Ascending aorta (tissue), 2 donors: ENCODE measurements around the gene OXT. TPM values are rescaled to one million over a fixed set of nuclear protein-coding genes. Genes with fewer than 3 reads are reported as not detected.

ENCODE experiments used
- DNase-seq, 2 donors: peaks; one replicate each; pipeline ENCODE4 v3.0.0-alpha.2; 2019; ENCODE audit warnings: low spot score in 2 of 2
- H3K27ac ChIP-seq, 2 donors: fragments of 200-600 bp; sonication (generic); one replicate each; pipeline ENCODE4 v1.5.1; 2016 to 2017; ENCODE audit warnings: mild to moderate bottlenecking in 1 of 2
- H3K27me3 ChIP-seq: fragments of 200-600 bp; sonication (generic); one replicate; pipeline ENCODE4 v1.5.1; 2017
- H3K36me3 ChIP-seq, 2 donors: fragments of 200-600 bp; sonication (generic); one replicate each; pipeline ENCODE4 v1.5.1; 2016
- H3K4me1 ChIP-seq, 2 donors: fragments of 200-600 bp; sonication (generic); one replicate each; pipeline ENCODE4 v1.5.1; 2016 to 2017; ENCODE audit warnings: mild to moderate bottlenecking in 1 of 2
- H3K4me3 ChIP-seq, 2 donors: fragments of 200-600 bp; sonication (generic); one replicate each; pipeline ENCODE4 v1.5.1; 2016 to 2017; ENCODE audit warnings: mild to moderate bottlenecking in 1 of 2
- H3K9me3 ChIP-seq, 2 donors: fragments of 200-600 bp; sonication (generic); one replicate each; pipeline ENCODE4 v1.5.1; 2016
- CTCF ChIP-seq, 3 experiments: fragments of 200-600 bp in 2 of 3; fragments of 450-650 bp in 1 of 3; sonication (generic) in 2 of 3; IDR thresholded peaks; one replicate each; pipeline ENCODE4 v1.5.1; 2016 to 2019; ENCODE audit warnings: antibody characterized with exemption in 3 of 3, mild to moderate bottlenecking in 1 of 3, moderate library complexity in 1 of 3
- intact Hi-C: fragments of 100-400 bp; cut with DNase I; formaldehyde crosslinking; loops from one replicate; pipeline ENCODE4 v1.15.1; 2023
- total RNA-seq: library from RNA; depleted of rRNA; stranded (reverse); fragments of >200 nt; gene quantifications from one replicate; pipeline ENCODE4 v1.1.0, GENCODE V29; 2016

OXT gene
- total RNA-seq, 1 donor from 2014 or later: not detected

GRCh38 chr20:3102575-3103368 lies 31.4 kb downstream of the OXT start:
- intact Hi-C loops: no loop called here
- H3K4me1 ChIP-seq: no peaks in the 10 kb centered on the region
- no peak for DNase-seq
- TF ChIP-seq CTCF (IDR thresholded peaks at IDR 0.05): no peak
- no peaks in the 10 kb centered on the region for H3K27me3 ChIP-seq
- H3K36me3 ChIP-seq: peaks cover 0 to 3% of the 10 kb centered on the region in 2 donors
- no peaks in the 10 kb centered on the region for H3K9me3 ChIP-seq
- H3K4me3 ChIP-seq: no peak overlapping the region
- H3K27ac ChIP-seq: no peak overlapping the region

- H3K4me1 ChIP-seq: no peaks in the 10 kb centered on the region
- peaks cover 3 to 7% of the 10 kb centered on the region in 2 donors for H3K36me3 ChIP-seq
- DNase-seq: no peak
- H3K9me3 ChIP-seq: no peaks in the 10 kb centered on the region
- H3K27me3 ChIP-seq: no peaks in the 10 kb centered on the region
- H3K27ac ChIP-seq: no peak overlapping the region
- no peak for TF ChIP-seq CTCF (IDR thresholded peaks at IDR 0.05)
- no peak overlapping the region for H3K4me3 ChIP-seq
- intact Hi-C loops: no loop called here
Observed at GRCh38 chr20:3103369-3104032, 32.1 kb downstream of the OXT start.

GRCh38 chr20:3105256-3106137 lies 34.1 kb downstream of the OXT start:
- no peaks in the 10 kb centered on the region for H3K9me3 ChIP-seq
- no peak for TF ChIP-seq CTCF (IDR thresholded peaks at IDR 0.05)
- intact Hi-C loops: no loop called here
- no peak for DNase-seq
- no peak overlapping the region for H3K27ac ChIP-seq
- H3K27me3 ChIP-seq: no peaks in the 10 kb centered on the region
- H3K36me3 ChIP-seq: peaks cover 15 to 27% of the 10 kb centered on the region in 2 donors
- no peak overlapping the region for H3K4me3 ChIP-seq
- no peaks in the 10 kb centered on the region for H3K4me1 ChIP-seq

DNA sequence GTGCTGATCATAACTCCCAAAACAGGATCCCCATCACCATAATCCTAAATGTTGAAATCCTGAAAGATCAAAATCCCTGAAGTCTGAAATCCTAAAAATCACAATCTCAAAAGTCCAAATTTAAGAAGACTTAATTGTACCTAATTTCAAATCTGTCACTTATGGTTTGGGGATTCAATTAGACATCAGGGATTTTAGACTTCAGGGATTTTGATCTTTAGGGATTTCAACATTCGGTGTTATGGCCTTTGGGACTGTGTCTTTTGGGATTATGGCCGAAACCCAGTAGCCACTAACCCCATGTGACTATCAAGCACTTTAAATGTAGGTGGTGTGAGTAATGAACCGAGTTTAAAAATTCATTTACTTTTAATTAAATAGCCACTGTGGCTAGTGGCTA lies 34.8 kb downstream of the OXT start:
- no peak for DNase-seq
- TF ChIP-seq CTCF (IDR thresholded peaks at IDR 0.05): no peak
- no peaks in the 10 kb centered on the region for H3K9me3 ChIP-seq
- no peak overlapping the region for H3K27ac ChIP-seq
- peaks cover 15 to 27% of the 10 kb centered on the region in 2 donors for H3K36me3 ChIP-seq
- intact Hi-C loops: no loop called here
- H3K27me3 ChIP-seq: no peaks in the 10 kb centered on the region
- H3K4me1 ChIP-seq: no peaks in the 10 kb centered on the region
- H3K4me3 ChIP-seq: no peak overlapping the region

DNA sequence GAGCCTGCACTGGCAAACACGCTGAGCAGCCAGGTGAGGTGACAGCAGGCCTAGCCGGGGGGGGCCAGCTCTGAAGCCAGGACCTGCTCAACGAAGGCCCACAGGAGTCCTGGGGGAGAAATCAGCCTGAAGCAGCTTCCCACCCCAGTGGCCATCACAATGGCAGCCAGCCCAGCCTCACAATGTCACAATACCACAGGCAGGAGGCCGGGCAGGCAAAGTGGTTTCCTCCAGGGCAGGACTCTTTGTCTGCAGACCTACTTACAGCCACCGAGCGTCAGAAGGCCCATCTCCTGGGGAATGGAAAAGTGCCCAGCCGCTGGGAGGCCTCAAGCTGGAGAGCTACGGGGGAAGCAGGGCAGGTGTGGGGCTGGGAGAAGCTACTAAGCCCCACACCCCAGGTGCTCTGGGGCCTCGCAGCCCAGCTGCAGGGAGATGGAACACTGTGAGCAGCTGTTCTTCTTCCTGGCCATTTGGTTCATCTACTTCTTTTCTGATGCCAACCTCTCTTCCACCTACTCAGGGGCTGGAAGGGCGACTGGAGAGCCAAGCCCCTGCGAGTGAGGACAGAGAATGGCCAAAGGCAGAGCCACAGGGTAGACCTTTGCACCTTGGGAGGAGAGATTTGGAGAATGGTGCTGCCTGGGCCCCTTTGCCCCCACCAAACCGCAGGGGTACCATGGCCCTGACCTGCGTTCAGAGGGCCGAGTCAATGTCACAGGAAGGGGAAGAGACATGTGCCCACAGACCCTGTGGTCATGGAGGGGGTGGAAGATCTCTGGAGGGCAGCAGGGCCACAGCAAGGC lies 35.4 kb downstream of the OXT start:
- intact Hi-C loops: no loop called here
- TF ChIP-seq CTCF (IDR thresholded peaks at IDR 0.05): no peak
- peaks cover 15 to 27% of the 10 kb centered on the region in 2 donors for H3K36me3 ChIP-seq
- no peaks in the 10 kb centered on the region for H3K27me3 ChIP-seq
- no peaks in the 10 kb centered on the region for H3K9me3 ChIP-seq
- no peak for DNase-seq
- no peak overlapping the region for H3K4me3 ChIP-seq
- no peak overlapping the region for H3K27ac ChIP-seq
- no peaks in the 10 kb centered on the region for H3K4me1 ChIP-seq
